Transverse colon (tissue), 4 donors: ENCODE data around the gene KCNAB2.

ENCODE experiments used
- EP300 ChIP-seq: sonication (generic); formaldehyde crosslinking; IDR thresholded peaks from one replicate; pipeline ENCODE4 v1.6.1; 2017; ENCODE audit warnings: antibody characterized with exemption, low read depth
- POLR2A ChIP-seq: fragments of 450-650 bp; IDR thresholded peaks from one replicate; pipeline ENCODE4 v1.6.1; 2016; ENCODE audit warnings: antibody characterized with exemption, mild to moderate bottlenecking, moderate library complexity
- POLR2AphosphoS5 ChIP-seq, 3 donors: sonication (generic); formaldehyde crosslinking; IDR thresholded peaks; one replicate each; pipeline ENCODE4 v1.6.1; 2016; ENCODE audit warnings: antibody characterized with exemption in 3 of 3
- TF ChIP-seq, protein P1 (sequence below), 5 experiments: fragments of 200-600 bp in 3 of 5; fragments of 450-650 bp in 2 of 5; sonication (generic) in 3 of 5; IDR thresholded peaks; 1 replicate in 2 of 5; 2 replicates in 3 of 5; pipeline ENCODE4 v1.5.1; 2016 to 2017; ENCODE audit warnings: antibody characterized with exemption in 5 of 5, inconsistent platforms in 3 of 5, mild to moderate bottlenecking in 2 of 5, moderate library complexity in 1 of 5

DNA sequence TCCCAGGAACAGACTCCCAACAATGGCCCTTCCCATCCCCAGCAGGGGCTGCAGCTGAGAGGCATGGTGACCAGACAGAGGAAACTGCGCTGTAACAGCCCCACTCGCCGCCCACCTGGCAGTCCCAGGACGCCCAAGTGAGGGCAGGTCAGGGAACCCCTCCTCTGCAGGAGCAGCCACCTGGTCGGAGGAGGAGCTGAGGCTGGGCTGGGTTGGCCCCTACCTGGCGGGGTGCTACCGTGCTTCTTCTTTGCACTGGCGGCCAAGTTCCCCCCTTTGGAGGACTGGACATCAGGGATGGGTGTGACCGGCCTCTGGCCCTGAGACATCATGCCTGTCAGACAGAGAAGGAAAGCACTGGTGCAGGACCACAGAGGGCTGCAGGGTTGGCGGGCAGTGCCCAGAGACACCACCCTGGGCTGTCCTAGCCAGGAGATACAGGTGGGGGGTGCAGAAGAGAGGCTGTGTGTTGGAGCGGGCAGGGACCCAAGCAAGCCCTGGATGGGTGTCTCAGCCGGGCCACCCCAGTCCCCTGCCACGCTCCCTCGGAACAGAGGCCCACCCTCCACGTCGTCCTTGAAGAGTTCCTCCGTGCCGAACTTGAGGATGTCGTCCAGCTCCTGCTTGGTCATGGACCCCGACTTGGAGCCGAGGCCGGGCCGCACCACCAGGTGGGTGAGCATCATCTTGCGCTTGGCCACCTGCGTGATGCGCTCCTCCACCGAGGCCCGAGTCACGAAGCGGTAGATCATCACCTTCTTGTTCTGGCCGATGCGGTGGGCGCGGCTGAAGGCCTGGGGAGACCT lies 82.8 kb downstream of the KCNAB2 start:
- TF ChIP-seq, protein P1, sequence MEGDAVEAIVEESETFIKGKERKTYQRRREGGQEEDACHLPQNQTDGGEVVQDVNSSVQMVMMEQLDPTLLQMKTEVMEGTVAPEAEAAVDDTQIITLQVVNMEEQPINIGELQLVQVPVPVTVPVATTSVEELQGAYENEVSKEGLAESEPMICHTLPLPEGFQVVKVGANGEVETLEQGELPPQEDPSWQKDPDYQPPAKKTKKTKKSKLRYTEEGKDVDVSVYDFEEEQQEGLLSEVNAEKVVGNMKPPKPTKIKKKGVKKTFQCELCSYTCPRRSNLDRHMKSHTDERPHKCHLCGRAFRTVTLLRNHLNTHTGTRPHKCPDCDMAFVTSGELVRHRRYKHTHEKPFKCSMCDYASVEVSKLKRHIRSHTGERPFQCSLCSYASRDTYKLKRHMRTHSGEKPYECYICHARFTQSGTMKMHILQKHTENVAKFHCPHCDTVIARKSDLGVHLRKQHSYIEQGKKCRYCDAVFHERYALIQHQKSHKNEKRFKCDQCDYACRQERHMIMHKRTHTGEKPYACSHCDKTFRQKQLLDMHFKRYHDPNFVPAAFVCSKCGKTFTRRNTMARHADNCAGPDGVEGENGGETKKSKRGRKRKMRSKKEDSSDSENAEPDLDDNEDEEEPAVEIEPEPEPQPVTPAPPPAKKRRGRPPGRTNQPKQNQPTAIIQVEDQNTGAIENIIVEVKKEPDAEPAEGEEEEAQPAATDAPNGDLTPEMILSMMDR (IDR thresholded peaks at IDR 0.05), result no peak
- TF ChIP-seq POLR2AphosphoS5 (IDR thresholded peaks at IDR 0.05) (no peak), EP300 (no peak), POLR2A (no peak)
